K562 treated with DMSO at 1 percent for 4 hours (cell line): ENCODE measurements around the gene GALNT18. TPM values are rescaled to one million over a fixed set of nuclear protein-coding genes. Genes with fewer than 3 reads are reported as not detected.

ENCODE experiments used
- total RNA-seq: library from RNA; unstranded; fragments of 300-600 nt; gene quantifications from 2 replicates; pipeline ENCODE4 v1.2.3, GENCODE V29; 2022; ENCODE audit not compliant: insufficient read depth

Gene GALNT18
- total RNA-seq = 0.24 TPM in 1 of 2 replicates, not detected in the other

GRCh38 chr11:11621573-11622339, at the start of gene GALNT18:
TSS of gene GALNT18 (minus strand) at chr11:11622005.

GRCh38 chr11:11352878-11353277, 268.9 kb downstream of the GALNT18 start, which contains the start of gene CSNK2A3:
TSS of gene CSNK2A3 (minus strand) at chr11:11353250. CDS start at chr11:11353119, 131 bp downstream.

Other genes with a start within 250 kb of the GALNT18 start
- gene USP47, start 220.0 kb upstream of the GALNT18 start, total RNA-seq = 35.4 and 36.0 TPM in 2 replicates